Vagina (tissue), 2 donors: ENCODE data around the gene GFPT1.

ENCODE experiments used
- CTCF ChIP-seq, 3 experiments: fragments of 450-650 bp in 2 of 3; fragments of 200-600 bp in 1 of 3; sonication (generic) in 1 of 3; IDR thresholded peaks; one replicate each; pipeline ENCODE4 v1.5.1; 2017 to 2019; ENCODE audit warnings: antibody characterized with exemption in 3 of 3, mild to moderate bottlenecking in 2 of 3, moderate library complexity in 2 of 3
- POLR2A ChIP-seq, 2 donors: fragments of 450-650 bp; IDR thresholded peaks; one replicate each; pipeline ENCODE4 v1.6.1; 2017; ENCODE audit warnings: antibody characterized with exemption in 2 of 2, mild to moderate bottlenecking in 2 of 2, moderate library complexity in 2 of 2

- no peak for TF ChIP-seq POLR2A (IDR thresholded peaks at IDR 0.05)
- no peak for TF ChIP-seq CTCF (IDR thresholded peaks at IDR 0.05)
These were observed 56.2 kb downstream of the GFPT1 start for GRCh38 chr2:69330781-69331180.
